GM19467 (cell line): ENCODE data around the gene DOK1.

ENCODE experiments used
- ATAC-seq: cut with Tn5 transposase; IDR thresholded peaks from one replicate; pipeline ENCODE4 v1.9.1; 2021; ENCODE audit warnings: mild to moderate bottlenecking, moderate library complexity; ENCODE audit not compliant: unreplicated experiment

DOK1 gene

DNA sequence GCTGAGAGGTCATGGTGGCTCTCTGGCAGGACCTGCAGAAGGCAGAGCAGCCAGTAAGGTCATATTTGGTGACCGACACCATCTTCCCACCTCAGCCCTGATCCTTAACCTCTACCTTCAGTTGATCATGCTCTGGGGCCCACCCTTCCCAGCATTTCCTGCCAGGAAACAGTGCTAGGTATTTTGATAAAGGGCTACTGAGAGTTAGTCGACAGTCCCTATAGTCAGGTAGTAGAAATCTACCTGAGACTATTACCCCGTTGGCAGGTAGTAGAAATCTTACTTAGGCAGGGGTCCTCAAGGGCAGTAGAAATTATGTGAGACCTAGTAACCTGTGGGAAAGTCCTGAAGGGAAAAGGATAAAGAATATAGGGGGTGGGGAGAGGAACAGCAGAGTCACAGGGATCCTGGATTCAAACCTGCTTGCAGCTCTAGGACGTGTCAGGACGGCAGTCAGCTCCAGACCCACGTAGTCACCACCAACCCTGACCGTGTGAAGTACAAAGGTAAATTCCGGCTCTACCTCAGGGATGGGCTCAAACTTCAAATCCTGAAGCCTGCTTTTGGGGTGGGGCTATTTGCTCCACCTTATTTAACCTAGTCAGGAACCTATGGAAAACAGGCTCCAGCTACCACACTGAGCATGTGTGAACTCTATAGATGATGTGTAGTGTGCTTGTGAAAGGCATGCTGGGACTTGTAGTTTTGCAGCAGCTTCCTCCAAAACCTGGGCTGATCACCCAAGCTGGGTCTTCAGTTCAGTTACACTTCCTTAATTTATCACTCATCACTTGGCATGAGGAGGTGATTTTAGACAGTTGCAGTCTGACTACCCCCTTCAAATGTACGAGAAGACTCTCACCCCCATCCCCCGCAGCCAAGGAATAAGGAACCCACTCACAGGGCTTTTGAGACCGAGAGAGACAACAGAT lies 28.5 kb upstream of the DOK1 start, which contains the start of gene DQX1:
DQX1 (minus strand) TSS at position 515 of the 932 bp plus-strand sequence; CDS start at position 13, 502 bp downstream.
- no peak for ATAC-seq

- ATAC-seq: no peak
Observed at GRCh38 chr2:74526649-74527230, 27.8 kb upstream of the DOK1 start.

- ATAC-seq: no peak
Observed at GRCh38 chr2:74527741-74528140, 26.8 kb upstream of the DOK1 start.

DNA sequence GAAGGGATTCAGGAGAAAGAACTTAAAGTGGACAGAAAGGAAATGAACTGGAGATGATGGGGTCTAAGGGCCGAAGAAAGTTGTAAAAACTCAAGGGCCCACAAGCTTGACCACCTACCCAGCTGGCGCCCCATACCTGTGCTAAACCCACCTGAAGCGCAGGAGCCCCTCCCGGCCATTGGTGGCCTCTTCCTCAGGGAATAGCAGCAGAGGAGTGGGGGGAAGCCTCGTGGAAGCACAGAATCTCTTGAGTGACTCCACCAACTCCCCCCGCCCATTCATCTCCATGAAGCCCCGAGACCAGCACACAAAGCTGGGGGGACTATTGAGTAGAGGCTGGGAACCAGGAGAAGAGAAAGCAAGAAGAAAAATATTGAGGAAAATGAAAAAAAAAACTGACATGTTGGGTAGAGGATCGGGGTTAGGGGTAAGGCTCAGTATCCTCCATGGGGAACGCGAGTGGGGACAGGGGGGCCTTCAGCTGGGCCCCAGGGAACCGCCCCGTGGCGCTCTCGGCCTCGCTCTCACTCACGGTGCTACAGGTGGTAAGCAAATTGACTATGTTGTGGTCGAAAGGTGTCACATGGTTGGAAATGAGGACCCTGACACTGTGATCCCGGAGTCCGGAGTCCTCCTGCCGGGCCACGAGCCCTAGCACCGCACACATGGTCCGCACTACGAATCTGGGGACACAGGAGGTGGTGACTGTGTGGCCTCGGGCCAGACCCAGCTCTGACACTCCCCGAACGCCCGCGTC lies 25.7 kb upstream of the DOK1 start:
- ATAC-seq: peak; percentile 2

DNA sequence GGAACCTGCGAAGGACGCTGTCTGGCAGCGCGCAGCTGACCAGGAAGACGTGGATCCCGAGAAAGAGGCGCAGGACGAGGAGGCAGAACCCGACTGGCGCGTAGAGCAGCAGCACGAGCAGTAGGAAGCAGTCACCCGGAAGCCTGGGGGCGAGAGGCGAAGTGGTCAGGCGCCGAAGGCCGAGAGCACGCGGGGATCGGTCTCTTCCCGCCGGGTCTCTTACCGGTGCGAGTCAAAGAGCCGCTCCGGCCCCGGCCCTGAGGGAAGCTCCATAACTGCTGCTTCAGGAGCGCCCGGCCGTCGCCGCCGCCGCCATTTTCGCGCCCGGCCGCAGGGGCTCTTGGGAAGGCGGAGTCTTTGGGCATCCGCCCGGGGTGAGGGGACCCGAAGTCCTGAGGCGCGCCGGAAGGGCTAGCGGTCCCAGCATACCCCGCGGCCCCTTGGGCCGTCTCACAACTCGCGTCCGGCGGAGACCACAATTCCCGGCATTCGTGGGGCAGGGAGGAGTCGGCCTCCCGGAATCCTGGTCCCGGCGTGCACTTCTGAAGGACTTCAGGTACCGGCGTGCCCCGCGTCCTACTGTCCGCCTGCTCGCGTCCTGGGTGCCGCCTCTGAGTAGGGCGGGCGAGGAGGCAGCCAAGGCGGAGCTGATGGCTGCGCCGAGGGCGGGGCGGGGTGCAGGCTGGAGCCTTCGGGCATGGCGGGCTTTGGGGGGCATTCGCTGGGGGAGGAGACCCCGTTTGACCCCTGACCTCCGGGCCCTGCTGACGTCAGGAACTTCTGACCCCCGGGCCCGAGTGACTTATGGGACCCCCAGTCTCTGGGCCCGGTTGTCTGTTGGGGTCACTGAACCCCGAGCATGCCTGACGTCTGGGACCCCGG lies 24.9 kb upstream of the DOK1 start, which contains the start of the genes AUP1 and HTRA2:
AUP1 (minus strand) TSS at position 350 of the 882 bp plus-strand sequence; CDS start at position 273, 77 bp downstream.
HTRA2 (plus strand) TSS at position 577 of the 882 bp plus-strand sequence; CDS start at position 651, 74 bp downstream.
- peak; percentile 76 for ATAC-seq

GRCh38 chr2:74530239-74531187 lies 24.0 kb upstream of the DOK1 start:
- no peak for ATAC-seq

DNA sequence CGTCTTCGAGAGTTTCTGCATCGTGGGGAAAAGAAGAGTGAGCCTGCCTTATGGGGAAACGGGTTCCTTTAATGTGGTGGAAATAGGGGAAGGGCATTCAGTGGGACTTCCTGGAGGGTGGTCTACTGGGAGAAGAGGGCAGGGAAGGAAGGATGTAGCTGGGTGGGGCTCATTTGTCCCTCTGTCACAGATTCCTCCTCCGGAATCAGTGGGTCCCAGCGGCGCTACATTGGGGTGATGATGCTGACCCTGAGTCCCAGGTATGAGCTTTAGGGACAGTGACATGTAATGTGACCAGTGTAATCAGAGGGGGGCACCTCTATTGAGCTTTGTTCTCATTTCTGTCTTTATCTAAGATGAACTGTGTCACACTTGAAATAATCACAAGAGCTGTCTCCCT lies 22.9 kb upstream of the DOK1 start:
- no peak for ATAC-seq

DNA sequence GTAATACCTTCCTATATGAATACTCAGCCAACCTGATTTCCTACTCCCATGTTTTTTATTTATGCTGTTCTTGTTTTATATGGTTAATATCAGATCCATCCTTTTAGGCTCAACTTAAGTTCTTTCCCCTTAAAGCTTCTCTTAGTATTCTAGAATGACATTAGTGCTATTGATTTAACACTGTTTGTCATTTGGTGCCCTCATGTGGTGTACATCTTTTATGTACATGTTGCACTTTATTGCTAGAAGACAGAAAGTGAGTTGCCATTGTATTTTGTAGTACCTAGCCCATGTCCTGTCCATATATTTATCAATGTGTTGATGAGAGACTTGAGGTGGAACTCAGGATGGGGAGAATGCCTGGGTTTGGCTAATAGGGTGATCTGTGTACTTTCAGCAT lies 22.3 kb upstream of the DOK1 start:
- ATAC-seq: no peak

DNA sequence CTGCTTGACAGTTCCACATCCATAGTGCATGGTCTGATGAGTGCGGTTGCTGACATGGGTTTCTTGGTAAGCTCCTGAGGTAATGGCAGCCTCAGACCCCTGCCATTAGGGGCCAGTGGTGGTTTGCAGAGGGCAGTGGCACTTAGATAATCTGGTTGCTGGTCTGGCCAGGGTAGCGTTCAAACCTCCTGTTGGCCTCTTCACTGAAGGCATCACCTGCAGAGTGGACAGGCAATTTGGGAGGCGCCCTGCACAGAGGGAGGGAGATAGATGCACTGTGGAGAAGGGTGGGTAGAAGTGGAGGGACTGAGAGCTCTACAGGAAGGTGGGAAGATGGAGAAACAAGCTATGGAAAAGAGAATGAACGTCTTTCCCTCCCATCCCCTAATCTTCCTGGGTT lies 21.1 kb upstream of the DOK1 start:
- no peak for ATAC-seq

DNA sequence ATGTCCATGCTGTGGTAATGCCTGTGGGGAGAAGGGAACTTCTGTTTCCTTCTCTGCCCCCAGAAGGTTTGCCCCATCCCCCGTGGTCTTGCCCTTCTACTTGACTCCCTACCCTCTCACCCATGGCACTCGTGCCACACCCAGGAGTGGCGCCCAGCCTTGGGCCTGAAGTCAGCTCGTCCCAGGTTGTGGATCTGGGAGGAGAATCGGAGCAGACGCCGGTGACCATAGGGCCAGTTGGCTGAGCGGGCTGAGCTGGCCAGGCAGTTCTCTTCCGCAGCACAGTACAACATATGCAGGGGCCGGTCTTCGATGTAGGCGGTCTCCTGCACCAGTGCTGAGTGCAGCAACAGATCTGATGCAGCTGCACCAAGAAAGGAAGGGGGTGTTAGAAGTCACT lies 20.1 kb upstream of the DOK1 start:
- ATAC-seq: no peak

- no peak for ATAC-seq
Observed at GRCh38 chr2:74535440-74535965, 19.0 kb upstream of the DOK1 start.

GRCh38 chr2:74536166-74536950 lies 18.2 kb upstream of the DOK1 start:
- ATAC-seq: no peak

GRCh38 chr2:74537140-74537539 lies 17.4 kb upstream of the DOK1 start:
- ATAC-seq: no peak

GRCh38 chr2:74538881-74539339 lies 15.6 kb upstream of the DOK1 start:
- ATAC-seq: no peak

DNA sequence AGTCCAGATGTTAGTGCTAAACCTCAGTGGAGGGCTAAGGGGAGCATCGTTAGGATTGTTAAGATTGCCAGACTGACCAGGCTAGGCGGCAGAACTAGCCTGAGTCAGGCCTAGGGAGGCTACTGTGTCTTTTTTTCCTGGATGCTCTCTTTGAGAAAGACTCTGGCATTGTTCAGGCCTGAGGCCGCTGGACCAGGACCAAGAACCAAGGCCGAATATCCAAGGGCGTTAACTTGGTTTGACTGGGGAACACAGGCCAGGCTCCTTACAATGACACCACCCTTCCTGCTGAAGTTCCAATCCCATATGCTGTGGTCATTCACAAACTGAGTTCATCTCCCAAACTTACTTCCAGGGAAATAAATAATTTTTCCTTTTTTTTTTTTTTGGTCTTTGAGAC lies 14.2 kb upstream of the DOK1 start:
- ATAC-seq: no peak

DNA sequence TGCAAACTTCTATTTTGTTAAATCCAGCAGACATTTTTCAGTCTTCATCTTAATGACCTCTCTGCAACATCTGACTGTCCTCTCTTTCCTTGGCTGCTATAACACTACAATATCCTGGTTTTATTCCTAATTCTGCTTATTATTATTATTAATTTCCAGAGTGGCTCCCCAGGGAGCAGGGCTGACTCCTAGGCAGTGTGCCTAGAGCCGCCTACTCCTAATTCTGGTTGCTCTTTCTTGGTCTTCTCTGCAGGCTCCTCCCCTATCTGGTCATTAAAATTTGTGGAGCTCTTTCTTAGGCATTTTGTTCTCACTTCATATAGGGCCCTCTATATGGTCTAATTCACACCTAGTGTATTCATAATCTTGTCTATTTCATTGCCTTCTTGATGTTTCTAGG lies 11.5 kb upstream of the DOK1 start:
- ATAC-seq: no peak

- ATAC-seq: no peak
Observed at GRCh38 chr2:74544634-74545033, 9.9 kb upstream of the DOK1 start.

DNA sequence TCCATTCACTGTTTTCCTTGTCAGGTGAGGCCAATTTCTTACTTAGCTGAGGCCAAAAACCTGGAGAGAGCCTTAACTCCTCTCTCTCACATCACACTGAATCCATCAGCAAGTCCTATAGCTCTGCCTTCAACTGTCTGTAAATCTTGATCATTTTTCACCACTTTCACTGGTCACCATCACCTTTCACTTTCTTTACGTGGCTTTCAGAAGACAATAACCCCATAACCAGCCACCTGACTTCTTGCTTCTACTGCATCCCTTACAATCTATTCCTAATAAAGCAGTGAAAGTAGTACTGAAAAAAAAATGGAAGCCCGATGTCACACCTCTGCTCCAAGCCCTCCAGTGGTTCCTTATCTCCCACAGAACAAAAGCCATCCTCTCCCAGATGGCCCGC lies 8.5 kb upstream of the DOK1 start:
- no peak for ATAC-seq
